Superior temporal gyrus (tissue), 1 donor: ENCODE data around the gene ETV3.

Experiments used
- DNase-seq: peaks from one replicate; pipeline ENCODE4 v3.0.0-alpha.2; 2016; ENCODE audit errors: extremely low spot score

ETV3 gene

DNA sequence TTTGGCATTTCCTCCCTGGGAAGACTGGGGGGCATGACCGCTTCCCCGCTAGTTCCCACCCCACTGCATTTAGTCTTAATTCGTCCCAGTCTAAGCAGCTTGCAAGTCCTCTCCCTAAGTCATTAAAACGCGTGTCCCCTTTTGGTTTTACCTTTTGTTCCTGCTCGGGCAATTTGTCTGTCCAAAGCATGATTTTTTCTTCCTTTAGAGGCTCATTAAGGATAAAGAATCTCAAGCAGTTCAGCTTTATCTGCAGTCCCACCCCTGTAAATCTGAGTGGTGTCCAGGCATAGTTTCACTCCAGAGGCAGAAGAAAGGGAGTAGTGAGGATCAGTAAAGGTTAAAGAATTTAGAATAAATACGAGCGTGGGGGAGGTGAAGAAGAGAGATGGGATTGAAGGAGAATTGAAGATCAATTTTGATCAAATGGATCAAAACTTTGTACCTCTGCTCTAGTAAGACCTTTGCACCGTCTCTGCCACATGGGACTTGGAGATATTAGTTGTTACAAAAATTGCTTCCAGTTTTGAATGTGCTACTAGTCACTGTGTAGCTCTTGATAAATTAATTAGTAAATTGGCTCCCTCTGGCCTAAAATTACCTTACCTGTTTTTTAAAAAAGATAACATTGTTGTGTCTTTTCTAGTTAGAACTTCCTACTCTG, 989 bp upstream of the ETV3 start:
- DNase-seq = no peak

DNA sequence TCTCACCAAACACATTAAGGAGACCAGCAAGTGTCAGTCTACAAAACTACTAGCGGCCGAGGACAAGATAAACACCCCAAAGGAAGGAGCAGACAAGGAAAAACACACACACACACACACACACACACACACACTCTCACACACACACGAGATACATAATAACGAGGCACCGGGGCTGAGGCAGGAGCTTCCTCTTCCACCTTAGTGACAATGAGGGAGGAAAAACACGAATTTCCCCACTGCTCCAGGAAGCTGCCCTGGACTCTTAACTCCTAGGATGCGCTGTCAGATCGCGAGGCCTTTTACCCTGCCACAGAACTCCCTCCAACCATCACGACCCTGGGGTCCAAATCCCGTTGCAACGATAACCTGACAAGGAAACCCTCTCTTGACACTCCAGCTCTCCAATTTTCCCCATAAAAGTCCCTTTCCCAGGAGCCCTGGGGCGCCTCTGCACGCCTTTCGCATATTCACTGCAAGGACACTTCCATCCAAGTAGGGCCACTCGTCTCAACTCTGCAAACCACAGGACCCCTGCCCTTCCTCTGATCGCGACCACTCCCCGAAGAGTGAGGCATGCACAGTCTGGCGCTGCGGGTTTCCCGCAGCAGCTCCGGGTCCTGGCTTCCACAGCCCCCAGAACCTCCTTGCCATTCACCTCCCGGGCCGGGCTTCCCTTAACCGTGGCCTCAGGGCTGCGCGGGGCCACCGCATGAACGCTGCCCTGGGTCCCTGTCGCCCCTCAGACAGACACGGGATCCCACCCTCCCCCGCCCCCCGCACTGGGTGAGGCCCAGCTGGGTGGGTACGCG, 581 bp downstream of the ETV3 start:
- DNase-seq = no peak

DNA sequence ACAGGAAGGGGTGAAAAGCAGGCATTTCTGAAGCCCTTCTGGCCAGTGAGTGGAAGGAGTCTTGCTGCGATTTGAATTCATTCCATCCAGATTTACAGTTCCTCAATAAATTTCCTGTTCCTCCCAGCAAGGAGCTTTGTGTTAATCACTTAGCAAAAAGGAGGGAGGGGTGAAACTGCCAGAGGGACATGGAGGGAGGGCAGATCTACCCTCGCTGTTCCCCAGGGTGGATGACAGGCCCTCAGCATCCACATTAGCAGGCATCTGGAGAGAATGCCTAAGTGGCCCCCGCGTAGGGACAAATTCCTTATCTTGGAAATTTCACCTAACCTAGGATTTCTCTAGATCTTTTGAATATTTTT, 1.2 kb downstream of the ETV3 start:
- DNase-seq = no peak

DNA sequence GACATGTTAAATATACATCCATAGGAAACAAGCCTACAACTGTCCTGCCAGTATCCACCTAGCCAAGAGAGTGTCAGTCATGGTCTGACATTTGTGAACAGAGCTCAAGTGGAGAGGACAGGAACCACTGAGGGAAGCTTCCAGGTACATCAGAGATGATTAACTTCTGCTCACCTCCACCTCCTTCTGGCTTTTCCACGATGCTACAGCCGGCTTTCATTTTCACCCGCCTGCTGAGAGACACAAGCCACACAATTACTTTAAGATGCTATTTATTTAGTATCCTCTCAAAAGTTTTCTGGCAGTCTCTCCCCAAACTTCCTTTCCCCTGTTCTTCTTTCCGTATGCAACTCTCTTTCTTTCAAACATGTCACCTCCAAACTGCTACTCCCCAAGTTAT, 2.1 kb downstream of the ETV3 start:
- DNase-seq = no peak

DNA sequence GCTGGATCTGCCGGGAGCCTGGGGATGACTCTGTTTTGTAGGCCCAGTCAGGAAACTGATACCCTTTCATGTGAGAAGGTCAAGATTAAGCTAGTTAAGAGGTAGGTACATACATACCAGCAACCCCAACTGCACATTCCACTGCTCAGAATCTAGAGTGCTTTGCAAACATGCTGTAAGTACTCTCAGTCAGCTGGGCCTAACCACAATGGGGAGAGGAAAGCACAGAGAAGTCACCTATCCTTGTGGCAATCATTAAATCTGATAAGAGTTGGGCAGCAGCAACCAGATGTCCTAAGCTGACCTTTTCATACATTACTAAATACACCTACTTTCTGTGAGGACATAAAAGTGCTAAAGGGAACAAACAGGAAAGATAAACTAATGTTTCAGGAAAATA, 2.5 kb downstream of the ETV3 start:
- DNase-seq = no peak

DNA sequence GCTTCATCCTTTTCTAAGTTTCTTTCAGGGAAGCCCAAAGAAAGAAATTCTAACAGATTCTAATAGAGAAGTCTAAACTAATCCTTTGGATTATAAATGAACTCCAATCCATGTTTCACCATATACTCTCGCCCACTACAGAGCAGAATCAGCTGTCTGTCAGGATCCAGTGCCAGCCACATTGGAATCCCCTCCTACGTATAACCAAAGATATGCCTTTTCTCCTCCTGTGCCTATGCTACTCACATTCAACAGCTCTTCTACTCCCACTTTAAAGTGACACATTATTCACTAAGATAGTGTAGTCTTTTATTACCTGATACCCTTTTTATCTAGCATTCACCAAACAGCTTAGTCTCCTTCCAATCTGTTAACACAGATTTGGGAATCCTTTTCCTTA, 3.1 kb downstream of the ETV3 start:
- no peak for DNase-seq

DNA sequence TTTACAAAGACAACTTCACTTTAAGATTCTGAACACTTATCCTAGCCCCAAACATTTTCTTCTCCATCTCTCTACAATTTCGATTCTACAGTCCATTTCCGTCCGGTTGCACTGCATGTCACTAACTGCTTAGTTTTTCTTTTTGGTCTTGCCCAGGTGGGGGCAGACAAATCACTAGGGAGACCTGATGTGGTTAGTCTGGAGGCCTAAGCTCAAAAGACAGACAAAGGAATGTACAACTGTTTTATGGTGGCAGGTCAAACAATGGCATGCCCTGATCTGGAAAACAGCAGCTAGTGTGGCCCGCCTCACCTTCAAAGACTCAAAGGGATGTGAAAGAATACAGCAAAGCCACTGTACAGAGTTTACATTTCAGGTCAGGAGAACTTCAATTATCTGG, 3.8 kb downstream of the ETV3 start:
- no peak for DNase-seq

DNA sequence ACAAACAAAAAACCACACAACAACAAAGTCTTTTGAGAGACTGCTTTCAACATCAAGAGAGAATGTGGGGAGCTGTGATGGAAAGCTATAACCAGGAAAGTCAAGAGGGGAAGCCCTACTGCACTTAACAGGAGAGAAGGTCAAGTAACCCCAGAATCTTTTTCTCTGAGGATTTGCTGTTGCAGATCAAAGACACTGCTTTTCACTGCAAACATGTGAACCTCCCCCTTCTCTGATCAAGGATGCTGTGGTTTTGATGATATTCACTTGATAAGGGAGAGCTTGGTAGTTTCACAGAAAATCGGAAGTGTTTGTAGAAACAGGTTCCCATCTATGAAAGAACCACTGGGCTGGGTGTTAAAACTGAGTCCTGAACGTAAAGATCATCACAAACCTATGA, 4.8 kb downstream of the ETV3 start:
- no peak for DNase-seq

DNA sequence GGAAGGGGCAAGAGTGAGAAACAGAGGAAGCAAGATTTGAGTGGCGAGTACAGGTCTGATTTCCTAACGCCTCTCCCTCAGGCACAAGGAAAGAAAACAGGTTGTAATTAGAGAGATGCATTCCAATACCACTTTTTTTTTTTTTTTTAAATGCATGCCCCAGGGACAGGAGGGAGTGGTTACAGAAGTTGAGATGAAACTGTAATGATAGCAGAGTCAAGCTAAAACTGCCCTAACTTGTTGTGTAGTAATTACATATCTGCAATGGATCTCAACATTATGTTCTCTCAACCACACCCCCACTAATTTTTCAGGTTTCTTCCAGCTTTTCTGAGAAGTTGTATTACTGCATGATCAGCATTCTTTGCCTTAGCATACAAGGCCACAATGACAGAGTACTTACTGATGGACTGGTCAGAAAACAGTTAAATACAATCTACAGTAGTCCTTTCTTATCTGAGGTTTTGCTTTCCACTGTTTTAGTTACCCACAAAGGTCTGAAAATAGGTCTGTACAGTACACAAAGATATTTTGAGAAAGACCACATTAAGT, 5.5 kb downstream of the ETV3 start:
- DNase-seq = no peak

DNA sequence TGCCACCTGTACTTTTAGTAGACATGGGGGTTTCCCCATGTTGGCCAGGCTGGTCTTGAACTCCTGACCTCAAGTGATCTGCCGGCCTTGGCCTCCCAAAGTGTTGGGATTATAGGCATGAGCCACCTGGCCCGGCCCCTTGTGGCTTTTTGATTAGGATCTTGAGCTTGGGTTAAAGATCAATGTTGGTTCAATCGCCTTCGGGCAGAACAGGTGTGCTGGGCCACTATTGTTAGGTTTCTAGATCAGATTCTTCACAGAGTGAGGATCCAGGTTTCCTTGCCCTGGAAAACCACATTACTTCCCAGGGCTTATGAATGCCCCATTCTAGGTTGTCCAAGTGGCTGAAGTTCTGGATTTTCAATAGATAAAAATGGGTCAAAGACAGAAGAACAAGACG, 6.1 kb downstream of the ETV3 start:
- no peak for DNase-seq

DNA sequence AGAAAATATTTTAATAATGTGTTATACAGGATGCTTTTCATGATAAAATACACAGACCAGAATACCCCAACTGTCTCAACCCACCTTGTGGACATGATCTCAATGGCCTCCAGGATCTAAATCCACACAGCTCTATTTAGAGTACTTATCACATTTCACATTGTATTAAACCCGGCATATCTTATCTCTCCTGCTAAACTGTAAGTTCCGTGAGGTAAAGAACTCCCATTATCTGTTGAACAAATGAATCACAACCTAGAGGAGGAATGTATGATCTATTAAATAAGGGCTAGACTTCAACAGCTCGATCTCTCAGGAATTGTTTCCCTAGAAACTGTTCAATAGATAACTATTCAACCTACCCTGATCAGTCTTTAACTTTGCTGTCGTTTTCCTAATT, 6.9 kb downstream of the ETV3 start:
- no peak for DNase-seq

DNA sequence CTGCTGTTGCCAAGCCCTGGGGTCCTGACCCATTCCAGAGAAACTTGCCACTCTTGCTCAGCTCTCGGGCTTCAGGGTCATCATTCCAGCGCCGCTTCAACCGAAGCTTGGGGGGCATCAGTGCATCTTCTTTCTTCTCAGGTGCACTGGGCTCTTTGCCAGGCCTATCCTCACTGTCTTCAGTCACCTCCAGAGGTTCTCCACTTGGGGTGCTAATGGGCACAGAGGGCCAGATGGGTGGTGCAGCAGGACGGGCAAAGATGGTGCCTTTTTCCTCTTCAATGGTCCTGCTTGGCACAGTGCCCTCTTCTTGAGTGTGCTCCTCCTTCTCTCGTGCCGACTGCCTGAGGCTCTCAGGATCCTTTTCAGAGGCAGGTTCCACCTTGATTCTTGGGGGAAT, 13.3 kb downstream of the ETV3 start:
- DNase-seq = no peak

DNA sequence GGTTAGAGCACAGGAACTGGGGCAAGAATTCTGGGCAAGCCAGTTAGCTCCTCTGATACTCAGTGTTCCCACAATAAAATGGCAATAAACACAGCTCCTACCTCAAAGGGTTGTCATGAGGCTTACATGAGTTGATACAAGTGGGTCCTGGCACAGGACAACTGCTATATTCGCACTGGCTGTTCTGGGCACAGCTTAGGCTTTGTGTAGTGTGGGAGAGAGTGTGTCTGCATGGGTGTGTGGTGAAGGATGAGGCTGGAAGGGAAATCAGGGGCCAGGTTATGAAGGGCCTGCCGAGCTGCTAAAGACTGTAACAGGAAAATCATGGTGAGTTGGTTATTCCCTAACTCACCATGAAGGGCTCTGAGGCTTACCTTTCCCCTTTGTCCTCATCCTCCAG, 18.7 kb downstream of the ETV3 start:
- peak; percentile 29 for DNase-seq

DNA sequence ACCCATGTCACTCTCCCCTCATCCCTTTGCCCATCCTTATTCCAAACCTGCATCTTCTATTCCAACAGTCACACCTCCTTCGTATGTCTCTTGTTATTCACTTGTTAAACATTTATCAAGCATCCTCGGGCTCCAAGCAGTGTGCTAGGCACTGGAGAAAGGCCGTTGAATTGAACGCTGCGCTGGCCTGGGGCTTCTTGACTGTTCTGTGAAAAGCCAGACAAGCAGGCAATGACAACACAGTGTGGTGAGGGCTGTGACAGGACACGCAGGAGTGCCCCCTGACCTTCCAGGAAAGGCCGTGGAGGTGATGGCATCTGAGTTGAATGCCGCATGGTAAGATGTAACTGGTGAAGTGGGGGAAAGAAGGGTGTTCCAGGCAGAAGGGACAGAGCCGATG, 19.2 kb downstream of the ETV3 start:
- DNase-seq = no peak

DNA sequence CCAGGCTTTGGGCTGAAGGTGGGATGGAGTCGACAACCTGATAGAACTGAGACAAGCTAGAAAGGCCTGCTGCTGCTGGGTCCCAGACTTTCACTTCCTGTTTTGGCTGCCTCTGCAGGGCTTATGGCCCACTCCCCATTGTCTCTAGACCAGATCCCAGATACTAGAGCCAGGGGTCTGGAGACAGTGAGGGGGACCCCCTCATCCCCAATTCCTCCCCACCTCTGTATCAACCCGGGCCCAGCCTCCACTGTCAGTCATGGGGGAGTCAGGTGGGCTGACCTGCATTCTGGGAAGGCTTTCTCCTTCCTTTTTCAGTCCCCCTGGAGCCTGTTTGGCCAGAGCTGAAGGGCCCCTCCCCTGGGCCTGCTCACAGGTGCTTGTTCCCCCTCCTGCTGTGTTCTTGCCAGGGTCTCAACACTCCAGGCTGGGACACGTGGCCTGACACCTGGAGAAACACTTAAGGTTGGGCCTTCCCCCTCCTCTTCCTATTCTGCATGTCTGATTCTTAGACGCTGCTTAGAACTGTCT, 20.6 kb downstream of the ETV3 start:
- DNase-seq = no peak

DNA sequence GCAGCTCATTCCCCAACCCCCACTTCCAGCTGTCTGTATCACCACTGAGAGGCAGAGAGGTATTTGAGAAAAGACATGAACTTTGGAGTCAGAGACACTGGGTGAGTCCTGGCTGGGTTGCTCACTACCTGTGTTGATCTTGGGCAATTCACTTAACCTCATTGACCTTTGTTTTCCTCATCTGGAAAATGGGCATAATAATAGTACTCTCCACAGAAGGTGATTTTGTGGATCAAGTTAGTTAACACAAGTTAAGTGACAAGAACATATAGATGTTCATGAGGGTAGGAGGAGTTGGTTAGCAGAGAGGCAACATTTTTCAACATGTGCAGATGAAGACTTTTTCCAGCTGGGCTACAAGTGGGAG, 21.5 kb downstream of the ETV3 start:
- DNase-seq = no peak

DNA sequence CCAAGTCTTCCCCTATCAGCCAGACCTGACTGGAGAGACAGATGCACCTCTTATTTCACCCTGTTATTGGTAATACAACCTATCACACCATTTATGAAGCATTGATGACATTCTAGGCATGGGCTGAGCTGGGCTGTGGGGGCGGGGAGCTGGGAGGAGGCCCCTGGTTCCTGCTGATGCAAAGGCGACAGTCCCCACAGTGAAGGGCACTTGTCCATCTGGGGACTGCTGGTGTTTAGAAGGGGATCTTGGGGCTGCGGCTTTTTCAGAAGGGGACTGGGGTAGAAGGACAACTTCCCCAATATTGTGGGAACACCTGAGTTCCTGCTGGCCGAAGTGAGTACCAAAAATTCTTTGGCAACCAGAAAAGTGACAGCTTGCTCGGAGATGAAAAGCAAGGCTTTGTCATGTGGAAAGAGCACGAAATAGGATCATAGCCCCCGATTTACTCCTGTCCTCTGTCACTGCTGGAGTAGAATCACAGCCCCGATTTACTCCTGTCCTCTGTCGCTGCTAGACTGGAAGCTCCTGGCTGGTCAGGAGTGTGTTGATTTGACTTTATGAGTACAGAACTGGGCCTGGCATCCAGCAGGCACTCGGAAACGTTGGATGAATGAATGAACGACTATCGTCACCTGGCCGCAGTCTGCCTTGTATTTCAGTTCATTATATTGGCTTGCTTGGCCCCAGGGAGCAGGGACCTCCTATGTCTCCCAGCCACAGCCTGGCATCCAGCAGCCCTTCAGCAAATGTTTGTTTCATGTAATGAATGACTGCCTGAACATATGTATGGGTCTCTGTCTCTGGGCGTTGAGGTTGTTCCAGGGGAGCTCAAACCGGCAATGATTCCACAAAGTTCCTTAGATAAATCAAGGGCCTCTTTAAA, 22.1 kb downstream of the ETV3 start:
- no peak for DNase-seq

DNA sequence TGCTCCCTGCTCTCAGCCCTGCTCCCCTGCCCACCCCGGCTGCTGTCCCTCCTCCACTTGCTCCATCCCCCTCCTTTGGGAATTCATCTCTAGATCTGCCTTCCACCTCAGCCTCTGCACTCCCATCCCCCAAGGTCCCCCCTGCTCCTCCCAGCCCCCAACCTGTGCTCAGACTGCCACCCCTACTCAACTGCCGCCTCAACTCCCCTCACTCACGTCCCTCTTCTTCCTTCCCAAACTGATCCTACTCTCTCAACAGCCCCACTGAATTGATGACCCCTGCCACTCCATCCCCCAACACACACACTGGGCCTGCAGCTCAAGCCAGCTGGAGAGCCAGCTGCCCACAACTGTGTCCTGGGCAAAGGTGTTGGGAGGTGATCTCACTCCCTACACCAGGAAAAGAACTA, 22.8 kb downstream of the ETV3 start:
- DNase-seq = no peak

DNA sequence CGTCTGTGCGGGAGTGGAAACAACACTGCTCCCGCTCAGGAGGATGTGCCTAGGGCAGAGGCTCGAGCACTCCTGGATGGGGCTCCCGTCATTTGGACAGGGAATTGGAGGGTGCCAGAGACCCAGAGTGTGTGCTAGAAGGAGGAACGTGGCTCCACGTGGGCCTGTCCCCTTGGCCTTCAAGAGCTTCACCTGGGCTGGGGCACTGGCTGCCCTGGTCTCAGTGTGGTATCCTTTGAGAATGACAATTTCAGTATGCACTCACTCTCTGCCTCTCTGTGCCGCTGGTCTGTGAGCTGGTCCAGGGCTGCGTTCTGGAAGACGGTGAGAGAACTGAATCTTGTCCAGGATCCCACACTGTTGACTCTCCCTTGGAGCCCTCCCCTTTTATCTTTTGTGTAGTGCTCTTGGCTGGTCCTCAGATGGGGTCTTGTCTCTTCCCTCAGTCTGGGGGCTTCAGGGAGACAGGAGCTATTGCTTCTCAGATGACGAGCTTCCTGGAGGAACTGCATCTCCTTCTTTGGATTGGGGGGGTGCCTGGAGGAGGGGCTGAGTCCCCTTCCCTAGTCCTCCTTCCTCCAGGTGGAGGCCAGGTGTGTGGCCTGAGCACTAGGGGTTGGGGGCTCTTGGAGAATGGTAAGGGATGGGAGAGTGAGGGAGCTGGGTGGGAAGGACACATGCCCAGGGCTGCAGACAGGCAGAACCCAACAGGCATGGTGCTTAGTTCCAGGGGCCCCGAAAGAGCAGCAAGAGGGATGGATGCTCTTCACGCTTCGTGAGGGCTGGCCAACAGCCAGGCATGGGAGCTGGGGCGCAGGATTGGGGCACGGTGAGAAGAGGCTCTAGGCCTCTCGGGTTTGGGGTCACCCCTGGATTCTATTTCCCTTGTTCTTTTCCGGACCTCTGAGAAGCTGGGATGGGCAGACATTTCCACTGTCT, 23.7 kb downstream of the ETV3 start:
- no peak for DNase-seq

DNA sequence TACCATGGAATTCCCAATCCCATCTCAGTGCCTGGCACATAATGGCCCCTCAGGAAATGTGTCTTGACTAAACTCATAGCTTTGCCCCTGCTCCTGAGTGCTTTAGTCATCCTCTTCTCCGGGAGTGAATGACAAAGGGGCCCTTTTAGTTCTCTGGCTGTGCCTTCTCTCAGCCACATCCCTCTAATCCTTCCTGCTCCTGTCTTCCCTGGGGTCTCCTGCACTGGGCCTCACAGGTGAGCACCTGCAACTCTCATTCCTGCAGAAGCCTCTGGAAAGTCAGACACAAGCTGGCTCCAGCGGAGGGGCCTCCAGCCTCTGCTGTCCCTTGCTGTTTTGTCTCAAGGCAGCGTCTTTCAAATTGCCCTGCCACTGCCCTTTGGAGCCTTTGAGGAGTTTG, 24.6 kb downstream of the ETV3 start:
- DNase-seq = no peak

DNA sequence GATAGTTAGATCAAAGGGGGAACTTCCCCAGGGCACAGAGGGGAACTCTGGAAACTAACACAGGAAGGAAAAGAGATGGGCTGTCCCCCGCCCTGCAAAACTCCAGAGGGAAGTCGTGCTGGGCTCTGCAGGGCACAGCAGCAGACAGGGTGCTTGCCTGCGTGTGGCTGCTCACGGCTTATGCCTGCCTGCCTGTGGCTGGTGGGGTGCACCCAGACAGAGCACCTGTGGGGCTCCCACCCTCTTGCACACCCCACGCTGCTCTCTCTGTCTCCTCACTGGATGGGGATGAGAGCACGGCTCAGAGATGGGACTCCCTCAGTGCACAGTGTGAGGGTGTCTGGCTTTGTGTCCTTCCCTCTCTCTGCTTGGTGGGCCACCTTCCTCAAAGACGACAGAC, 25.1 kb downstream of the ETV3 start:
- DNase-seq = no peak
